PC-9 (cell line): ENCODE results near the gene C7. TPM values are rescaled to one million over a fixed set of nuclear protein-coding genes. Genes with fewer than 3 reads are reported as not detected.

ENCODE experiments used
- BruUV-seq: library from RNA; stranded (reverse); fragments of 400-500 nt; replicated peaks from 2 replicates; lab custom pipeline; 2021; lab: Mats Ljungman, UMichigan
- CTCF ChIA-PET: fragments of 300-600 bp; sonication (Branson Sonifier 250); formaldehyde crosslinking; loops from one replicate; lab custom pipeline; 2022; ENCODE audit warnings: antibody characterized with exemption; lab: Charles Lee
- POLR2A ChIA-PET: fragments of 300-600 bp; sonication (Branson Sonifier 250); formaldehyde crosslinking; loops from one replicate; lab custom pipeline; 2022; ENCODE audit warnings: antibody characterized with exemption; ENCODE audit not compliant: unreplicated experiment; lab: Charles Lee
- DNase-seq, 2 experiments: peaks; one replicate each; pipeline versions ENCODE4 v3.0.0 to v3.0.0-alpha.2; 2015 to 2022; ENCODE audit warnings: mixed read lengths in 1 of 2
- H2AFZ ChIP-seq: fragments of 200-600 bp; sonication (generic); 2 replicates; pipeline ENCODE4 v1.8.1; 2017; ENCODE audit warnings: antibody characterized with exemption
- H3F3A ChIP-seq: fragments of 200-600 bp; sonication (generic); 2 replicates; pipeline ENCODE4 v1.8.1; 2017; ENCODE audit warnings: antibody characterized with exemption, mild to moderate bottlenecking, low read depth; ENCODE audit not compliant: insufficient read depth
- H3K27ac ChIP-seq: fragments of 200-600 bp; sonication (generic); 2 replicates; pipeline ENCODE4 v1.6.1; 2016; ENCODE audit warnings: mixed run types
- H3K27me3 ChIP-seq: fragments of 200-600 bp; sonication (generic); 2 replicates; pipeline ENCODE4 v1.6.1; 2016; ENCODE audit warnings: low read depth, mixed run types; ENCODE audit not compliant: insufficient read depth
- H3K36me3 ChIP-seq: fragments of 200-600 bp; sonication (generic); 2 replicates; pipeline ENCODE4 v1.6.1; 2016; ENCODE audit warnings: low read depth, mixed run types
- H3K4me1 ChIP-seq: fragments of 200-600 bp; sonication (generic); replicated peaks from 2 replicates; pipeline ENCODE4 v1.6.1; 2016; ENCODE audit warnings: mixed run types; ENCODE audit not compliant: insufficient read depth
- H3K4me2 ChIP-seq: fragments of 200-600 bp; sonication (generic); 2 replicates; pipeline ENCODE4 v1.6.1; 2017; ENCODE audit warnings: mixed run types
- H3K4me3 ChIP-seq: fragments of 200-600 bp; sonication (generic); 2 replicates; pipeline ENCODE4 v1.6.1; 2016; ENCODE audit warnings: mixed run types
- H3K79me2 ChIP-seq: fragments of 200-600 bp; sonication (generic); 2 replicates; pipeline ENCODE4 v1.6.1; 2017; ENCODE audit warnings: low read depth, mixed run types
- H3K9me2 ChIP-seq: fragments of 200-600 bp; sonication (generic); 2 replicates; pipeline ENCODE4 v1.8.1; 2017; ENCODE audit warnings: mild to moderate bottlenecking; ENCODE audit not compliant: insufficient read depth
- H3K9me3 ChIP-seq: fragments of 200-600 bp; sonication (generic); 2 replicates; pipeline ENCODE4 v1.8.1; 2016; ENCODE audit warnings: low read depth; ENCODE audit not compliant: insufficient read depth
- H4K20me1 ChIP-seq: fragments of 200-600 bp; sonication (generic); 2 replicates; pipeline ENCODE4 v1.8.1; 2017; ENCODE audit not compliant: insufficient read depth
- EZH2 ChIP-seq: fragments of 200-600 bp; sonication (generic); IDR thresholded peaks from 2 replicates; pipeline ENCODE4 v1.8.0; 2017; ENCODE audit warnings: antibody characterized with exemption, low read depth
- intact Hi-C: fragments of 100-400 bp; cut with micrococcal nuclease; formaldehyde crosslinking; loops from one replicate; pipeline ENCODE4 v1.10.0; 2022; ENCODE audit not compliant: unreplicated experiment
- total RNA-seq: library from RNA; stranded (reverse); gene quantifications from 2 replicates; pipeline ENCODE4 v1.2.3, GENCODE V29; 2021
- TF ChIP-seq, protein P1 (sequence below): fragments of 200-600 bp; sonication (generic); conservative IDR thresholded peaks from 2 replicates; pipeline ENCODE4 v1.6.1; 2017; ENCODE audit warnings: mixed run types, antibody characterized with exemption, mild to moderate bottlenecking, moderate library complexity

Gene C7
- total RNA-seq, 1 experiment from 2014 or later: not detected

- no peak overlapping the region for H2AFZ ChIP-seq
- no peak overlapping the region for H3K4me3 ChIP-seq
- no peaks in the 10 kb centered on the region for H3K9me3 ChIP-seq
- H3K9me2 ChIP-seq: no peaks in the 10 kb centered on the region
- H3K27me3 ChIP-seq: no peaks in the 10 kb centered on the region
- no peak overlapping the region for H3K27ac ChIP-seq
- TF ChIP-seq, protein P1, sequence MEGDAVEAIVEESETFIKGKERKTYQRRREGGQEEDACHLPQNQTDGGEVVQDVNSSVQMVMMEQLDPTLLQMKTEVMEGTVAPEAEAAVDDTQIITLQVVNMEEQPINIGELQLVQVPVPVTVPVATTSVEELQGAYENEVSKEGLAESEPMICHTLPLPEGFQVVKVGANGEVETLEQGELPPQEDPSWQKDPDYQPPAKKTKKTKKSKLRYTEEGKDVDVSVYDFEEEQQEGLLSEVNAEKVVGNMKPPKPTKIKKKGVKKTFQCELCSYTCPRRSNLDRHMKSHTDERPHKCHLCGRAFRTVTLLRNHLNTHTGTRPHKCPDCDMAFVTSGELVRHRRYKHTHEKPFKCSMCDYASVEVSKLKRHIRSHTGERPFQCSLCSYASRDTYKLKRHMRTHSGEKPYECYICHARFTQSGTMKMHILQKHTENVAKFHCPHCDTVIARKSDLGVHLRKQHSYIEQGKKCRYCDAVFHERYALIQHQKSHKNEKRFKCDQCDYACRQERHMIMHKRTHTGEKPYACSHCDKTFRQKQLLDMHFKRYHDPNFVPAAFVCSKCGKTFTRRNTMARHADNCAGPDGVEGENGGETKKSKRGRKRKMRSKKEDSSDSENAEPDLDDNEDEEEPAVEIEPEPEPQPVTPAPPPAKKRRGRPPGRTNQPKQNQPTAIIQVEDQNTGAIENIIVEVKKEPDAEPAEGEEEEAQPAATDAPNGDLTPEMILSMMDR: no peak
- no peak for TF ChIP-seq EZH2
- no peaks in the 10 kb centered on the region for H3K36me3 ChIP-seq
- CTCF ChIA-PET: interaction anchor here (0.6 kb wide), 1 partner anchor 30 kb away, joined by 8 read pairs; no protein-coding TSS in a partner anchor
- no peaks in the 10 kb centered on the region for H3K79me2 ChIP-seq
- intact Hi-C loops: no loop called here
- DNase-seq: peak in 1 of 2 experiments; percentile 34
- POLR2A ChIA-PET: no interaction called here
- H4K20me1 ChIP-seq: no peaks in the 10 kb centered on the region
- H3F3A ChIP-seq: no peaks in the 10 kb centered on the region
- peaks cover 12% of the 10 kb centered on the region for H3K4me1 ChIP-seq
- BruUV-seq: no TSS peak
- H3K4me2 ChIP-seq: no peak overlapping the region
These were observed 75.6 kb downstream of the C7 start for GRCh38 chr5:40984884-40985283.

- H3K9me3 ChIP-seq: no peaks in the 10 kb centered on the region
- peak in 1 of 2 experiments; percentile 33 for DNase-seq
- intact Hi-C loops: no loop called here
- H3K27ac ChIP-seq: no peak overlapping the region
- peaks cover 18% of the 10 kb centered on the region for H3K4me1 ChIP-seq
- TF ChIP-seq, protein P1: no peak
- TF ChIP-seq EZH2: no peak
- H3K36me3 ChIP-seq: no peaks in the 10 kb centered on the region
- POLR2A ChIA-PET: interaction anchor here (0.6 kb wide), 1 partner anchor 31 kb away, joined by 5 read pairs; no protein-coding TSS in a partner anchor
- H3F3A ChIP-seq: no peaks in the 10 kb centered on the region
- no peaks in the 10 kb centered on the region for H3K9me2 ChIP-seq
- BruUV-seq: no TSS peak
- no peak overlapping the region for H3K4me2 ChIP-seq
- H4K20me1 ChIP-seq: no peaks in the 10 kb centered on the region
- no peak overlapping the region for H2AFZ ChIP-seq
- CTCF ChIA-PET: no interaction called here
- no peak overlapping the region for H3K4me3 ChIP-seq
- no peaks in the 10 kb centered on the region for H3K79me2 ChIP-seq
- no peaks in the 10 kb centered on the region for H3K27me3 ChIP-seq
These were observed 76.2 kb downstream of the C7 start for GRCh38 chr5:40985501-40985900.

- POLR2A ChIA-PET: no interaction called here
- DNase-seq: peak in 1 of 2 experiments; percentile 20
- no peak for TF ChIP-seq EZH2
- TF ChIP-seq, protein P1: no peak
- H3K9me2 ChIP-seq: no peaks in the 10 kb centered on the region
- H3K36me3 ChIP-seq: no peaks in the 10 kb centered on the region
- H3K27me3 ChIP-seq: no peaks in the 10 kb centered on the region
- no peaks in the 10 kb centered on the region for H3K79me2 ChIP-seq
- intact Hi-C loops: no loop called here
- no peak overlapping the region for H3K4me2 ChIP-seq
- no TSS peak for BruUV-seq
- H3K27ac ChIP-seq: no peak overlapping the region
- H3K4me1 ChIP-seq: peaks cover 30% of the 10 kb centered on the region
- CTCF ChIA-PET: no interaction called here
- no peak overlapping the region for H2AFZ ChIP-seq
- peaks cover 9% of the 10 kb centered on the region for H3F3A ChIP-seq
- H3K9me3 ChIP-seq: no peaks in the 10 kb centered on the region
- no peak overlapping the region for H3K4me3 ChIP-seq
- no peaks in the 10 kb centered on the region for H4K20me1 ChIP-seq
These were observed 77.4 kb downstream of the C7 start for GRCh38 chr5:40986666-40987065.
